ENCODE data around the gene MMP24OS.

DNA sequence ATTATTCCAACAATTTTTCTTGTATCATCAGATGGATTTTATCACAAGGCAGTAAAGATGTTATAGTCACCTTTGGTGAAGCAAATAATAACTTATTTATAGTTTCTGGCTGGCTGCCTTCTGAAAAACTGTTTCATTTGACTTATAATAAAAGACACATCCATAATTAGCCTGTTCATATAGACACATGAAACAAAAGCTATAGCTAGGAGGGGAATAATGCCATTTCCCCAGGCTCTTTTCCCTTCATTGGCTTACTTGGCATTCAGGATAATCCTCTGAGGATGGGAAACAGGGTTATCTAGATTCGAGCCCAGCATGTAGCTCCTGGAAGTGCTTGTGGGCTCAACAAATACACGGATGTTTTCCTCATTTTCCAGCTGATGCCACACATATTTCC is 33.9 kb downstream of the MMP24OS start:
- TF ChIP-seq, protein P1, sequence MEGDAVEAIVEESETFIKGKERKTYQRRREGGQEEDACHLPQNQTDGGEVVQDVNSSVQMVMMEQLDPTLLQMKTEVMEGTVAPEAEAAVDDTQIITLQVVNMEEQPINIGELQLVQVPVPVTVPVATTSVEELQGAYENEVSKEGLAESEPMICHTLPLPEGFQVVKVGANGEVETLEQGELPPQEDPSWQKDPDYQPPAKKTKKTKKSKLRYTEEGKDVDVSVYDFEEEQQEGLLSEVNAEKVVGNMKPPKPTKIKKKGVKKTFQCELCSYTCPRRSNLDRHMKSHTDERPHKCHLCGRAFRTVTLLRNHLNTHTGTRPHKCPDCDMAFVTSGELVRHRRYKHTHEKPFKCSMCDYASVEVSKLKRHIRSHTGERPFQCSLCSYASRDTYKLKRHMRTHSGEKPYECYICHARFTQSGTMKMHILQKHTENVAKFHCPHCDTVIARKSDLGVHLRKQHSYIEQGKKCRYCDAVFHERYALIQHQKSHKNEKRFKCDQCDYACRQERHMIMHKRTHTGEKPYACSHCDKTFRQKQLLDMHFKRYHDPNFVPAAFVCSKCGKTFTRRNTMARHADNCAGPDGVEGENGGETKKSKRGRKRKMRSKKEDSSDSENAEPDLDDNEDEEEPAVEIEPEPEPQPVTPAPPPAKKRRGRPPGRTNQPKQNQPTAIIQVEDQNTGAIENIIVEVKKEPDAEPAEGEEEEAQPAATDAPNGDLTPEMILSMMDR (IDR thresholded peaks at IDR 0.05): no peak
- TF ChIP-seq EZH2 (IDR thresholded peaks at IDR 0.05) (no peak), EZH2phosphoT487 (IDR thresholded peaks at IDR 0.05) (no peak)

All from neural progenitor cell (in vitro differentiated cells).